ENCODE data around the gene OVAAL. TPM values are rescaled to one million over a fixed set of nuclear protein-coding genes. Genes with fewer than 3 reads are reported as not detected.

Gene OVAAL
- total RNA-seq, 1 donor from 2014 or later = not detected

DNA sequence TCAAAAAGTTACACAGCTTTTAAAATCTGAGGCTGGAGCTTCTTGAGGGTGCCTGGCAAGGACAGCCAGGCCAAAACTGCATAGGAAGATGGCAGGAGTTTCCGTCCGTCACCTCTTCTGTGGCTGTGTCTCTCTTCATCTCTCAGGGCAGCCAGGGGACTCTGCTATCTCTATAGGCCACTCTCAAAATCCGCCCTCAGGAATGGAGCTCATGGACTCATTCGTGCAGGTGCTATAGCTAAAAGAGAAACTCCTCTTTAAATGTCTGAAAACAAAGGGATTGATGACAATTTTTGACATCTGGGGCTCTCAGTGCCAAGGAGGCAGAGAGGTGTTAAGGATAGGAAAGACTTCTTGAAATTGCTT, 27.2 kb downstream of the OVAAL start:
- DNase-seq (ENCODE audit: extremely low spot score, unreplicated experiment) = no peak
- Mint-ChIP-seq H3K9me3 (ENCODE audit: unreplicated experiment) (no peaks in the 10 kb centered on the region), H3K4me1 (ENCODE audit: unreplicated experiment) (peaks cover 17% of the 10 kb centered on the region), H3K27me3 (ENCODE audit: unreplicated experiment) (no peaks in the 10 kb centered on the region), H3K4me3 (ENCODE audit: unreplicated experiment) (no peak overlapping the region), H3K27ac (ENCODE audit: unreplicated experiment) (no peak overlapping the region), H3K36me3 (ENCODE audit: unreplicated experiment) (no peaks in the 10 kb centered on the region)
- TF ChIP-seq, protein P1, sequence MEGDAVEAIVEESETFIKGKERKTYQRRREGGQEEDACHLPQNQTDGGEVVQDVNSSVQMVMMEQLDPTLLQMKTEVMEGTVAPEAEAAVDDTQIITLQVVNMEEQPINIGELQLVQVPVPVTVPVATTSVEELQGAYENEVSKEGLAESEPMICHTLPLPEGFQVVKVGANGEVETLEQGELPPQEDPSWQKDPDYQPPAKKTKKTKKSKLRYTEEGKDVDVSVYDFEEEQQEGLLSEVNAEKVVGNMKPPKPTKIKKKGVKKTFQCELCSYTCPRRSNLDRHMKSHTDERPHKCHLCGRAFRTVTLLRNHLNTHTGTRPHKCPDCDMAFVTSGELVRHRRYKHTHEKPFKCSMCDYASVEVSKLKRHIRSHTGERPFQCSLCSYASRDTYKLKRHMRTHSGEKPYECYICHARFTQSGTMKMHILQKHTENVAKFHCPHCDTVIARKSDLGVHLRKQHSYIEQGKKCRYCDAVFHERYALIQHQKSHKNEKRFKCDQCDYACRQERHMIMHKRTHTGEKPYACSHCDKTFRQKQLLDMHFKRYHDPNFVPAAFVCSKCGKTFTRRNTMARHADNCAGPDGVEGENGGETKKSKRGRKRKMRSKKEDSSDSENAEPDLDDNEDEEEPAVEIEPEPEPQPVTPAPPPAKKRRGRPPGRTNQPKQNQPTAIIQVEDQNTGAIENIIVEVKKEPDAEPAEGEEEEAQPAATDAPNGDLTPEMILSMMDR (IDR thresholded peaks at IDR 0.05) = no peak

DNA sequence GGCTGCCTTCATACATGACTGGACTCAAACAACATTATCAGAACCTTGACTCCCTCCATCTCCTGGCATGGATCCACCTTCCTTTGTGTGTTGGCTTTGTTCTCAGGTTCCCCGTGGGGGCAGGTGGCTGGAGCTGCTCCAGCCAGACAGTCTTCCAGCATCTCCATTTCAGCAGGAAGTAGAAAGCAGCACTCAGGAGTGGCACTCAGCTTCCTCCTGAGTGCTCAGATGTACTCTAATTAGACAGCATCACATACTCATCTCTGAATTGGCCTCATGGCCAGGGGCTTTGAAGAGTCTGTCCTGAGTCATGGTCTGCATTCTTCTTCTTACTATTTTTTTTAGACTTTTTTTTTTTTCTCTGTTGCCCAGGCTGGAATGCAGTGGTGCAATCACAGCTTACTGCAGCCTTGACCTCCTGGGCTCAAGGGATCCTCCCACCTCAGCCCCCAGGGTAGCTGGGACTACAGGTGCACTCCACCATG, 27.9 kb downstream of the OVAAL start:
- H3K27ac Mint-ChIP-seq (ENCODE audit: unreplicated experiment) = peak overlapping the region; percentile 27
- no peaks in the 10 kb centered on the region for H3K36me3 Mint-ChIP-seq (ENCODE audit: unreplicated experiment)
- DNase-seq (ENCODE audit: extremely low spot score, unreplicated experiment) = no peak
- no peak overlapping the region for H3K4me3 Mint-ChIP-seq (ENCODE audit: unreplicated experiment)
- TF ChIP-seq, protein P1 (IDR thresholded peaks at IDR 0.05) = no peak
- H3K27me3 Mint-ChIP-seq (ENCODE audit: unreplicated experiment) = no peaks in the 10 kb centered on the region
- H3K9me3 Mint-ChIP-seq (ENCODE audit: unreplicated experiment) = no peaks in the 10 kb centered on the region
- peaks cover 17% of the 10 kb centered on the region for H3K4me1 Mint-ChIP-seq (ENCODE audit: unreplicated experiment)

DNA sequence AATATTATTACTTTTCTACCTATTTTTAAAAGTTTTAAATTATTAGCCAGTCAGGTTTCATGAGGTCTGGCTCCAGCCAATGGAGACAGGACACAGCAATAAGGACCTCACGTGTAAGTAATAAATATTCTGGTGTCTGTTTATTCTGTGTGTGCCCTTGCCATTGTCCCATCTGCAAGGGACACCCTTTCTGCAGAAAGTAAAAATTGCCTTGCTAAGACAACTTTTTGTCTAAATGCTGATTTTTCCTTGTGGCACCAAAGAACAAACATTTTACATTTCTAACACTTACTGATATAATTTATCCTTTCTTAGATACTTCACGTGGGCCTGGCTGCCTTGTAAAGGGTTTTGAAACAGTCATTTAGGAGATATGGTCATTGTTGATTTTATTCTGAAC, 29.4 kb downstream of the OVAAL start:
- no peak for DNase-seq (ENCODE audit: extremely low spot score, unreplicated experiment)
- Mint-ChIP-seq H3K9me3 (ENCODE audit: unreplicated experiment) (no peaks in the 10 kb centered on the region), H3K4me1 (ENCODE audit: unreplicated experiment) (peaks cover 17% of the 10 kb centered on the region), H3K27me3 (ENCODE audit: unreplicated experiment) (no peaks in the 10 kb centered on the region), H3K4me3 (ENCODE audit: unreplicated experiment) (no peak overlapping the region), H3K36me3 (ENCODE audit: unreplicated experiment) (no peaks in the 10 kb centered on the region), H3K27ac (ENCODE audit: unreplicated experiment) (no peak overlapping the region)
- TF ChIP-seq, protein P1 (IDR thresholded peaks at IDR 0.05) = no peak

DNA sequence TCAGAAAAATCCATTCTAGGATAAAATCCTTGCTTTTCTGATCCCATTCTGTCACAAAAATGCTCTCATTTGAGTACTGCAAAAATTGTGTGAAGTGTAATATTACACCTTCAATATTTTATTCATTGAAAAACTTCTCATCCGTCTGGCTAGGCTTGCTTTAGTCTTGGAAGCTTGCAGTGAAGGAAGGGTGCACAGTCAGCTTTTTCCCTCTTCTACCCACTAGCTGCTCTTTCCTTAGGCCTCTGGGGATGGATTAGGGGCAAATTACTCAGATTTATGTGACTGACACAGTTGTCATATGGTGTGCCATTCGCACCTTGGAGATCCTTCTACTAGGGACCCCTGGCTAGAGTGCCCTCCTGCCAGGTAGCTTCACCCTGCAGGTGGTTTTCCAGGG, 32.1 kb downstream of the OVAAL start:
- peaks cover 10% of the 10 kb centered on the region for H3K4me1 Mint-ChIP-seq (ENCODE audit: unreplicated experiment)
- peaks cover 9% of the 10 kb centered on the region for H3K27me3 Mint-ChIP-seq (ENCODE audit: unreplicated experiment)
- no peak overlapping the region for H3K4me3 Mint-ChIP-seq (ENCODE audit: unreplicated experiment)
- H3K9me3 Mint-ChIP-seq (ENCODE audit: unreplicated experiment) = no peaks in the 10 kb centered on the region
- H3K36me3 Mint-ChIP-seq (ENCODE audit: unreplicated experiment) = no peaks in the 10 kb centered on the region
- TF ChIP-seq, protein P1 (IDR thresholded peaks at IDR 0.05) = no peak
- DNase-seq (ENCODE audit: extremely low spot score, unreplicated experiment) = no peak
- no peak overlapping the region for H3K27ac Mint-ChIP-seq (ENCODE audit: unreplicated experiment)

DNA sequence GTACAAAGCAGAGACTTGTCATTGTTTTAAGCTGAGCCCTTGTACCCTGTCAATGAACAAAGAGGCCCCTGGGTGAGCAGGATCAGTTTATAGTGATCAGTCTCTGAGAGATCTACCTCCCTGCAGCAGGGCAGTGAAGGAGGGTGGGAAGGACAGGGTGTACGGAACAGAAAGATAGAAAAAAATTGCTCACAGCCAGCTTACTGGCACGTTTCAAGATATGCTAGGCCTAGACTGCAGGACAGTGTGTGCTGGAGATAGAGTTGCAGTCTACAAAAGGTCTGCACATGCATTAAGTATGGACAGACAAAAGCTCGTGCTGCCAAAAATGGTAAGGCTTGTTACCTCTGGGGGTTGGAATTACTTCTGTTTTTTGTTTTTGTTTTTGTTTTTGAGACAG, 34.6 kb downstream of the OVAAL start:
- TF ChIP-seq, protein P1 (IDR thresholded peaks at IDR 0.05) = no peak
- DNase-seq (ENCODE audit: extremely low spot score, unreplicated experiment) = no peak
- Mint-ChIP-seq H3K27me3 (ENCODE audit: unreplicated experiment) (peaks cover 9% of the 10 kb centered on the region), H3K36me3 (ENCODE audit: unreplicated experiment) (no peaks in the 10 kb centered on the region), H3K4me1 (ENCODE audit: unreplicated experiment) (peaks cover 6% of the 10 kb centered on the region), H3K4me3 (ENCODE audit: unreplicated experiment) (no peak overlapping the region), H3K9me3 (ENCODE audit: unreplicated experiment) (no peaks in the 10 kb centered on the region), H3K27ac (ENCODE audit: unreplicated experiment) (no peak overlapping the region)
